Endodermal cell (in vitro differentiated cells): ENCODE data around the gene RHOU. TPM values are rescaled to one million over a fixed set of nuclear protein-coding genes. Genes with fewer than 3 reads are reported as not detected.

Experiments
- DNase-seq: peaks from one replicate; pipeline ENCODE4 v3.0.0-alpha.2; 2017
- H3K27ac ChIP-seq: 2 replicates; pipeline ENCODE4 v1.5.1; 2013; ENCODE audit warnings: mild to moderate bottlenecking, low read depth, low read length, moderate library complexity
- H3K27me3 ChIP-seq: 2 replicates; pipeline ENCODE4 v1.6.1; 2013; ENCODE audit warnings: mild to moderate bottlenecking, low read length, moderate library complexity; ENCODE audit not compliant: insufficient read depth, control insufficient read depth, poor library complexity, severe bottlenecking
- H3K36me3 ChIP-seq: 2 replicates; pipeline ENCODE4 v1.7.0; 2013; ENCODE audit warnings: mild to moderate bottlenecking, low read length, moderate library complexity; ENCODE audit not compliant: control insufficient read depth, insufficient read depth
- H3K4me1 ChIP-seq: one replicate; pipeline ENCODE4 v1.7.0; 2013; ENCODE audit warnings: low read length; ENCODE audit not compliant: control insufficient read depth, insufficient read depth
- H3K4me3 ChIP-seq: 2 replicates; pipeline ENCODE4 v1.5.1; 2013; ENCODE audit warnings: mild to moderate bottlenecking, low read length, moderate library complexity
- H3K9ac ChIP-seq: 2 replicates; pipeline ENCODE4 v1.6.1; 2013; ENCODE audit warnings: mild to moderate bottlenecking, low read length, moderate library complexity; ENCODE audit not compliant: poor library complexity, severe bottlenecking; ENCODE audit errors: extremely low read depth
- H3K9me3 ChIP-seq: 2 replicates; pipeline ENCODE4 v1.6.1; 2013; ENCODE audit warnings: mild to moderate bottlenecking, low read length, moderate library complexity; ENCODE audit not compliant: control insufficient read depth
- H3K27ac Mint-ChIP-seq: 2 replicates; pipeline ENCODE4 v1.8.0; 2020; ENCODE audit warnings: mixed read lengths
- H3K27me3 Mint-ChIP-seq: 2 replicates; pipeline ENCODE4 v1.8.0; 2021; ENCODE audit warnings: mild to moderate bottlenecking, mixed read lengths; ENCODE audit not compliant: insufficient read depth
- H3K36me3 Mint-ChIP-seq: 2 replicates; pipeline ENCODE4 v1.8.0; 2020; ENCODE audit warnings: low read depth, mixed read lengths
- H3K4me1 Mint-ChIP-seq: 2 replicates; pipeline ENCODE4 v1.8.0; 2020; ENCODE audit warnings: mixed read lengths
- H3K4me3 Mint-ChIP-seq: 2 replicates; pipeline ENCODE4 v1.8.0; 2020; ENCODE audit warnings: mild to moderate bottlenecking, moderate library complexity, mixed read lengths
- H3K9me3 Mint-ChIP-seq: 2 replicates; pipeline ENCODE4 v1.8.0; 2020; ENCODE audit warnings: mild to moderate bottlenecking, mixed read lengths
- CTCF ChIP-seq: fragments of 200-600 bp; sonication (generic); conservative IDR thresholded peaks from 2 replicates; pipeline ENCODE4 v1.5.0; 2021; ENCODE audit warnings: antibody characterized with exemption, mild to moderate bottlenecking
- WGBS, 2 experiments: methylation state at CpG; one replicate each; pipeline versions ENCODE4 v1.1.5 to v1.1.7; 2013; ENCODE audit warnings: missing lambda C conversion rate in 2 of 2, mixed read lengths in 1 of 2; ENCODE audit not compliant: insufficient coverage in 1 of 2, insufficient read length in 1 of 2; 5-methylcytosine and 5-hydroxymethylcytosine counted together
- total RNA-seq, 2 donors: library from RNA; stranded (reverse); fragmentation: NEBNext Ultra II Directional in 1 of 2; extraction: Animal tissue kit (Norgen Biotek cat#: 25700) in 1 of 2; gene quantifications; 2 replicates in 1 of 2; 3 replicates in 1 of 2; pipeline ENCODE4 v1.2.1, GENCODE V29; 2021

Gene RHOU
- total RNA-seq, 2 donors from 2014 or later: 9.0 to 12.0 TPM

- H3K4me3 Mint-ChIP-seq: no peak overlapping the region
- Histone ChIP-seq H3K9me3 (no peaks in the 10 kb centered on the region), H3K4me1 (no peaks in the 10 kb centered on the region), H3K27me3 (no peaks in the 10 kb centered on the region), H3K27ac (no peak overlapping the region), H3K9ac (no peak overlapping the region), H3K36me3 (no peaks in the 10 kb centered on the region), H3K4me3 (no peak overlapping the region)
- H3K27ac Mint-ChIP-seq: no peak overlapping the region
- H3K9me3 Mint-ChIP-seq: no peaks in the 10 kb centered on the region
- H3K27me3 Mint-ChIP-seq: no peaks in the 10 kb centered on the region
- no peak for DNase-seq
- TF ChIP-seq CTCF: no peak
- H3K36me3 Mint-ChIP-seq: no peaks in the 10 kb centered on the region
- peaks cover 7% of the 10 kb centered on the region for H3K4me1 Mint-ChIP-seq
- 83 to 92% methylated on average over 2 to 9 of the region's 9 CpGs for WGBS, 2 experiments
Measured at GRCh38 chr1:228695015-228695955, 40.0 kb upstream of the RHOU start.

DNA sequence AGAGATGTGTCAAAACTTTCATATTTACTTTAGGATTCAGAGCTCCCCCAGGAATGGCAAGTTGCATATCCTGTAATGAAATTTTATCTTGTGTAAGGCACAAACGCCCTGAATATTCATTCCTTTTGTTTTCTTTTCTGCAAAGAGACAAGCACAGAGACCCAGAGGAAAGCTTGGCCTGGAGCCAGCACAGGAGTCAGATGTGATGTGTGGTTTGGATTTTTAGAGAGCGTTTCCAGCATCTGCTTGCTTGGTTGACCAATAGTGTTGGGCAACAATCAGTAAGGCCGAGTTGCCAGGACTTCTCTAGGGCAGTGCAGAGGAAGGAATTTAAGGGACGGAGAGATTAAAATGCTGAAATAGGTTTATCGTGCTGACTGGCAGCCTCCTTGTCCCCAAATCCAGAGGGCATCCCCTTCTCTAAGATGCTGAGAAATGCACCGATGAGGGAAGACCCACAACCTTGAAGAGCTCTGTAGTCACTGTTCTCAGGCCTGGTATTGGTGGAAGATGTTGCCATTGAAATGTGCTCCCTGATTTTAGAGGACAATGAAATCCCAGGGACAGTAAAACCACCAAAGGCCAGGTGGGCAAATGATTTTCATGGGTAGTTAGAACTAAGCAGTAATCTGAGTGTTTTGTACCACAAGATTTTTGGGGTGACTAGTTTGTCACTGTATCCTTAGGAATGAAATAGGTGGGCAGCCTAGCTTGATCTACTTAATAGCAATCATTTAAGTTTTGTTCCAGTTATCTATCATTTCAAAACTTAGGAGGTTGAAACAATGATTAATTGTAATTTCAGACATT is 37.9 kb upstream of the RHOU start:
- DNase-seq: no peak
- Mint-ChIP-seq H3K4me3 (no peak overlapping the region), H3K4me1 (peaks cover 7% of the 10 kb centered on the region), H3K36me3 (no peaks in the 10 kb centered on the region), H3K27me3 (no peaks in the 10 kb centered on the region), H3K27ac (no peak overlapping the region), H3K9me3 (no peaks in the 10 kb centered on the region)
- no peaks in the 10 kb centered on the region for H3K36me3 ChIP-seq
- no peak overlapping the region for H3K27ac ChIP-seq
- H3K4me3 ChIP-seq: no peak overlapping the region
- TF ChIP-seq CTCF: no peak
- WGBS, 2 experiments: 77 to 91% methylated on average over 5 to 6 of the region's 6 CpGs
- H3K9ac ChIP-seq: no peak overlapping the region
- no peaks in the 10 kb centered on the region for H3K4me1 ChIP-seq
- H3K9me3 ChIP-seq: no peaks in the 10 kb centered on the region
- H3K27me3 ChIP-seq: no peaks in the 10 kb centered on the region

- Mint-ChIP-seq H3K4me3 (no peak overlapping the region), H3K27me3 (no peaks in the 10 kb centered on the region), H3K27ac (no peak overlapping the region), H3K36me3 (no peaks in the 10 kb centered on the region), H3K4me1 (peaks cover 7% of the 10 kb centered on the region), H3K9me3 (no peaks in the 10 kb centered on the region)
- no peaks in the 10 kb centered on the region for H3K27me3 ChIP-seq
- no peak overlapping the region for H3K4me3 ChIP-seq
- no peak overlapping the region for H3K27ac ChIP-seq
- no peaks in the 10 kb centered on the region for H3K4me1 ChIP-seq
- WGBS, 2 experiments: 100% methylated on average over 1 of the region's 1 CpG
- H3K36me3 ChIP-seq: no peaks in the 10 kb centered on the region
- no peak for DNase-seq
- no peak overlapping the region for H3K9ac ChIP-seq
- no peak for TF ChIP-seq CTCF
- H3K9me3 ChIP-seq: no peaks in the 10 kb centered on the region
Measured at GRCh38 chr1:228698017-228698329, 37.3 kb upstream of the RHOU start.
